GM18951 (cell line): ENCODE results near the gene C18orf32.
"Not testable (repeated sequence)": the region's sequence is repeated elsewhere in the genome, so short reads cannot be mapped to it uniquely, and the experiment has no call there.

Experiments used
- POLR2A ChIP-seq: IDR thresholded peaks from 4 replicates; pipeline ENCODE4 v1.6.1; 2011; ENCODE audit warnings: mild to moderate bottlenecking; ENCODE audit not compliant: insufficient read length, insufficient read depth; ENCODE audit errors: extremely low read depth
- in situ Hi-C: fragments of 300-500 bp; cut with MboI; formaldehyde crosslinking; loops from one replicate; pipeline ENCODE4 v1.12.0; 2022; ENCODE audit warnings: low sequenced_read_pairs, mixed read lengths, inconsistent platforms; ENCODE audit not compliant: unreplicated experiment

C18orf32 gene

GRCh38 chr18:49472459-49472858, 14.6 kb downstream of the C18orf32 start:
- no peak for TF ChIP-seq POLR2A
- in situ Hi-C loops = no loop called here

GRCh38 chr18:49471532-49471931, 15.5 kb downstream of the C18orf32 start:
- in situ Hi-C loops = no loop called here

GRCh38 chr18:49467599-49467998, 19.4 kb downstream of the C18orf32 start:
- TF ChIP-seq POLR2A = no peak
- in situ Hi-C loops = no loop called here

More at GRCh38 chr18:49471532-49471931, 15.5 kb downstream of the C18orf32 start:
- TF ChIP-seq POLR2A = no peak

- no peak for TF ChIP-seq POLR2A
- in situ Hi-C loops = no loop called here
Measured at GRCh38 chr18:49467019-49467563, 19.9 kb downstream of the C18orf32 start.

GRCh38 chr18:49464718-49465598, 22.1 kb downstream of the C18orf32 start:
- in situ Hi-C loops = no loop called here
- TF ChIP-seq POLR2A = no peak

- no peak for TF ChIP-seq POLR2A
- in situ Hi-C loops = no loop called here
Measured at GRCh38 chr18:49461602-49461977, 25.4 kb downstream of the C18orf32 start.

GRCh38 chr18:49460976-49461601, 25.9 kb downstream of the C18orf32 start:
- in situ Hi-C loops = no loop called here
- TF ChIP-seq POLR2A = no peak

GRCh38 chr18:49459404-49460171, 27.4 kb downstream of the C18orf32 start:
- TF ChIP-seq POLR2A = no peak
- in situ Hi-C loops = no loop called here

GRCh38 chr18:49457616-49458015, 29.4 kb downstream of the C18orf32 start:
- in situ Hi-C loops = no loop called here
- no peak for TF ChIP-seq POLR2A

- in situ Hi-C loops = no loop called here
- no peak for TF ChIP-seq POLR2A
Measured at GRCh38 chr18:49456794-49457193, 30.2 kb downstream of the C18orf32 start.

GRCh38 chr18:49452534-49452933, 34.5 kb downstream of the C18orf32 start:
- in situ Hi-C loops = not testable (repeated sequence)

GRCh38 chr18:49447810-49448745, 39.0 kb downstream of the C18orf32 start:
- TF ChIP-seq POLR2A = no peak
- in situ Hi-C loops = loop anchor here (25.0 kb wide), 1 partner anchor 761 kb away; no protein-coding TSS in a partner anchor

- in situ Hi-C loops = loop anchor here (25.0 kb wide), 1 partner anchor 759 kb away; no protein-coding TSS in a partner anchor
- TF ChIP-seq POLR2A = no peak
Measured at GRCh38 chr18:49446481-49446880, 40.6 kb downstream of the C18orf32 start.
